KOPT-K1 (cell line): ENCODE results near the gene MICALL2.

ENCODE experiments used
- H3K27ac ChIP-seq: fragments of 200-600 bp; sonication (generic); 2 replicates; pipeline ENCODE4 v1.5.1; 2016; ENCODE audit warnings: antibody characterized with exemption, mild to moderate bottlenecking, low read depth, low read length; ENCODE audit not compliant: poor library complexity, severe bottlenecking
- H3K36me3 ChIP-seq: fragments of 200-600 bp; sonication (generic); 2 replicates; pipeline ENCODE4 v1.5.1; 2017; ENCODE audit warnings: antibody characterized with exemption, mild to moderate bottlenecking, low read length, moderate library complexity; ENCODE audit not compliant: insufficient read depth
- H3K9me3 ChIP-seq: fragments of 200-600 bp; sonication (generic); 2 replicates; pipeline ENCODE4 v1.5.1; 2017; ENCODE audit warnings: antibody characterized with exemption, low read length, mild to moderate bottlenecking; ENCODE audit not compliant: insufficient read depth, poor library complexity, severe bottlenecking

The MICALL2 gene

DNA sequence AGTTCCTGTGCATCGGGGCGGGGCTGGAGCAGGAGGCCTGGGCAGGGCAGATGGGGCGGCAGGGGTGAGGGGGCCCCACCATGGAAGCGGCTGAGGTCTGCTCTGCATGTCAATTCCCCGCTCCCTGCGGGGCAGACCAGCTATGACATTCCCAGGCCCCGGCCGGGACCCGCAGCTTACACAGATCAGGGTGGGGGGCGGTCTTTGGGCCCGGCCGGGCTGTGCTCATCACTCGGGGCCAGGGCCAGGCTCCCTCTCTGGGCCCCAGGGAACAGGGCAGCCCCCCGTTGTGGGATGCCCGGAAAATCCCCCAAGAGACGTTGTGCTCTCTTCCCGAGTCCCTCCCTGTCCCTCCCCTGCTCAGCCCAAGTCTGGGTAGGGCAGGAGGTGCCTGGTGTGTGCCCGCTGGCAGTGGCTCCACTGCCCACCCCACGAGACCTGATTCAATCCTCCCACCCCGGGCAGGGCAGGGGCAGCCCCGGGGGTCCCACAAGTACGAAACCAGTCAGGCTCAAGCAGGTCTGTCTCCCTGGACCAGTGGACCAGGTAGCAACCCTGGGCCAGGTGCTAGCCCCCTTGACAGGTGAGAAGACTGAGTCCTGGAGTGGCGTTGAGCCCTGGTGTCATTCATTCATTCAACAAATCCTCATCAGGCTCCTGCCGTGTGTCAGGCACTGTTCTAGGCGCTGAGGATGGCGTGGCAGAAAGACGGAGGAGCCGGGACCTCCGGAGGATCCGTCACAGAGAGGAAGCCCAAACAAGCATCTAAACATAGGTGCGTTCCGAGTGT is 29.0 kb downstream of the MICALL2 start:
- no peaks in the 10 kb centered on the region for H3K36me3 ChIP-seq
- no peak overlapping the region for H3K27ac ChIP-seq

DNA sequence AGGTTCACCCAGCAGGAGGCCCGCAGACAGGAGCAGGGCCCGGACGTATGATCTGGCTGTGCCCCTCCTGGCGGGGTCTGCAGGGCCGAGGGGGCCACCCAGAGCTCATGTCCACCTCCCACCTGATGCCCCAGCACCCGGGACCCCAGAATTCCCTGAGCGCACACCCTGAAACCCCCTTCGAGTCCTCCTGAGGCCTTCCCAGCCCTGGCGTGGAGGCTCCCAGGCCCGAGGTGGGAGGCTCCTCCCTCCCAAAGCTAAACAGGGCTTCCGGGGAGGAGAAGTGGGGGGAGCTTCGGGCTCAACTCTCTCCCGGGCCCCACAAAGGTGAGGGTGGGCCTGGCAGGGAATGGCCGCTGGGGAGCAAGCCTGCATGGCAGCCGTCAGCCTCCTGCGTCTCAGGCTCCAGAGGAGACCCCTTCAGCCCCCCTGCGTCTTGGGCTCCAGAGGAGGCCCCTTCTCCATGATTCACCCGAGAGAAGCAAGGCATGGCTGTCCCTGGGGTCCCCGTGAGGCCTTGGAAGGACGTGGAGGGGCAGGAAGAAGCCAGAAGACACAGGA is 30.2 kb downstream of the MICALL2 start:
- no peaks in the 10 kb centered on the region for H3K36me3 ChIP-seq
- H3K27ac ChIP-seq = no peak overlapping the region
- H3K9me3 ChIP-seq = no peaks in the 10 kb centered on the region

More for the DNA sequence above, 29.0 kb downstream of the MICALL2 start:
- H3K9me3 ChIP-seq = no peaks in the 10 kb centered on the region

DNA sequence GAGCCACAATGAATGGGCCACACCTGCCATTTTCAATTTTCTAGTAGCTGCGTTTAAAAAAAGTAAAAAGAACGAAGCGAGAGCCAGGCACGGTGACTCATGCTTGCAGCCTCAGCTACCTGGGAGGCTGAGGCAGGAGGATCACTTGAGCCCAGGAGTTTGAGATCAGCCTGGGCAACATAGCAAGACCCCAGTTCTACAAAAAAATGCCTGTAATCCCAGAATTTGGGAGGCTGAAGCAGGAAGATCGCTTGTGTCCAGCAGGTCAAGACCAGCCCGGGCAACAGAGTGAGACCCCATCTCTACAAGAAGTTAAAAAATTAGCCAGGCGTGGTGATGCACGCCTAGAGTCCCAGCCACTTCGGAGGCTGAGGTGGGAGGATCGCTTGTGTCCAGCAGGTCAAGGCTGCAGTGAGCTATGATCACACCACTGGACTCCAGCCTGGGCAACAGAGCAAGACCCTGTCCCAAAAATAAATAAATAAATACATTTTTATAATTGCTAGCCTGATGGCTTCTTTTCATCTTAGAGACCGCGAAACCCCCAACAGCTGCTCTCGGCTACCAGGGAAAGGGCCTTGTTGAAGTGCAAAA is 32.1 kb downstream of the MICALL2 start:
- H3K27ac ChIP-seq = no peak overlapping the region
- H3K36me3 ChIP-seq = no peaks in the 10 kb centered on the region
- H3K9me3 ChIP-seq = no peaks in the 10 kb centered on the region

DNA sequence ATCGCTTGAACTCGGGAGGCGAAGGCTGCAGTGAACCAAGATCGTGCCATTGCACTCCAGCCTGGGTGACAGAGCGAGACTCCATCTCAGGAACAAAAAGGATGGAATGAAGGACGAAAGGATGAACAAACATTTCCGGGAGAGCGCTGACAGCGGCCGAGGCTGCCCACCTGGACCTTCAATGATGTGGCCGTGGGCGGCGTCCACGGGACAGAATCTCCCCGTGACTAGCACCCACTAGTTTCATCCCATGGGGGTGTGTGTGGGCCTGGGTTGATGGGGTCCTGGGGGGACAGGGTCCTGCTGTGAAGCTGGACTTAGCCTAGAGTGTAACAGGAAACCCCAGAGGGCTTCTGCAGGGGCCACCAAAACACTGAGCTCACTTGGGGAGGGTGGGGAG is 32.8 kb downstream of the MICALL2 start:
- Histone ChIP-seq H3K27ac (no peak overlapping the region), H3K36me3 (no peaks in the 10 kb centered on the region), H3K9me3 (no peaks in the 10 kb centered on the region)

DNA sequence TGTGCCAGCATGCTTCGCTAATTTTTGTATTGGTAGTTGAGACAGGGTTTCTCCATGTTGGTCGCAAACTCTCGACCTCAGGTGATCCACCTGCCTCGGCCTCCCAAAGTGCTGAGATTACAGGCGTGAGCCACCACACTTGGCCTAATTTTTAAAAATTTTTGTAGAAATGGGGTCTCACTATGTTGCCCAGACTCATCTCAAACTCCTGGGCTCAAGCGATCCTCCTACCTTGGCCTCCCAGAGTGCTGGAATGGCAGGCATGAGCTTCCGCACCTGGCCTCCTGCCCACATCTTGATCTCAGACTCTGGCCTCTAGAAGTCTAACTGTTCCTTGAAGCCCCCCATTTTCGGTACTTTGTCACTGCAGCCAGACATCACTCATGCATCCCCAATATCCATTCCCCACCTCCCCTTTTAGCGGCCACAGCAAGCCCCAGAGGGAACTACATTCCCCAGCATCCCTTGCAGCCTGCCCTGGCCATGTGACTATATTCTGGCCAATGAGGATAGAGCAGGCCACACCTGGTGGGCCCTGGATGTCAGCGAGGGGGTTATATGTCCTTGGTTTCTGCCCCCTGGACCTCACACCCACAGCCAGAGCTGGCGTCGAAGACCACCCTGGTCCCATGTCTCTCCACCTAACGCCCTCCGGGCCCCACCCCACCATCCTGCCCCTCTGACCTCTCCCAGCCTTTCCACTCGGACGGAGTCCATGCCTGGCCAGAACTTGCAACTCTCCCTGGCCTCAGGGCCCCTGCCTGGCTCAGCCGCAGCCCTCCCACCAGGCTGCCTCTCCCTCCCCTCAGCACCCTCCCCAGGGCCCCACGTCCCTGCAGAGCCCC is 33.8 kb downstream of the MICALL2 start:
- Histone ChIP-seq H3K9me3 (no peaks in the 10 kb centered on the region), H3K36me3 (no peaks in the 10 kb centered on the region), H3K27ac (no peak overlapping the region)

DNA sequence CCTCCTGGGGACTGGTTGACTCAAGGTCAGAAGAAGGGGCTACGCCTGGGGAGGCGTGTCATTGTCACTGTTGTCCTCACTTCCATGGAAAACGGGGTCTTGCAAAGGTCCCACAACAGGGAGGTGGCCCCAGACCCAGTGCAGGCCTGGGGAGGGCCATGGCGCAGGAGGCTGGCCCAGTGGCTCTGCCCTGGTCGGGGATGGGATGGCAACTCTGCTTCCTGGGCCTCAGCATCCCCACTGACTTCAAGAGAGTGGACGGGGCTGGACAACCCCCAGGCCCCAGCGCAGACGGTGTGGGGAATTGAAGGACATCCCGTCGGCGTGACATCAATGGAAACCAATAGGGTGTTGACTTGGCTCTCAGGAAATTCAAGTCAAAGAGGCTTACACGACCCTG is 35.2 kb downstream of the MICALL2 start:
- Histone ChIP-seq H3K9me3 (no peaks in the 10 kb centered on the region), H3K36me3 (no peaks in the 10 kb centered on the region), H3K27ac (no peak overlapping the region)

DNA sequence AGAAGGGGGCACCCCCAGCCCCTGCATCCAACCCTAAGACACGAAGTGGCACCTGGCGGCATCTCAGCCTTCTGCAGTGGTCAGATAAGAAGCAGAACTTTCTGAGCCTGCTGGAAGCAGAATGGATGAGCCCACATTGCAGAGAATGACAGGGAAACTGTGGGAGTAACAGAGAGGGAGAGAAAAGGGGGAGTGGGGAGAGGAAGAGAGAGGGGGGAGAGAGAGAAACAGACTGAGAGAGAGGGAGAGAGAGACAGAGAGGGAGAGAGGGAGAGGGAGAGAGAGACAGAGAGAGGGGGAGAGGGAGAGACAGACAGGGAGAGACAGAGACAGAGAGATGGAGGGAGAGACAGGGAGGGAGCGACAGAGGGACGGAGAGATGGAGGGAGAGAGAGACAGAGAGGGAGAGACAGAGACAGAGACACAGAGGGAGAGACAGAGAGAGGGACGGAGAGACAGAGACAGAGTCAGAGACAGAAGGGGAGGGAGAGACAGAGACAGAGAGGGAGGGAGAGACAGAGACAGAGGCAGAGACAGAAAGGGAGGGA is 35.9 kb downstream of the MICALL2 start:
- no peak overlapping the region for H3K27ac ChIP-seq
- no peaks in the 10 kb centered on the region for H3K36me3 ChIP-seq
- H3K9me3 ChIP-seq = no peaks in the 10 kb centered on the region

DNA sequence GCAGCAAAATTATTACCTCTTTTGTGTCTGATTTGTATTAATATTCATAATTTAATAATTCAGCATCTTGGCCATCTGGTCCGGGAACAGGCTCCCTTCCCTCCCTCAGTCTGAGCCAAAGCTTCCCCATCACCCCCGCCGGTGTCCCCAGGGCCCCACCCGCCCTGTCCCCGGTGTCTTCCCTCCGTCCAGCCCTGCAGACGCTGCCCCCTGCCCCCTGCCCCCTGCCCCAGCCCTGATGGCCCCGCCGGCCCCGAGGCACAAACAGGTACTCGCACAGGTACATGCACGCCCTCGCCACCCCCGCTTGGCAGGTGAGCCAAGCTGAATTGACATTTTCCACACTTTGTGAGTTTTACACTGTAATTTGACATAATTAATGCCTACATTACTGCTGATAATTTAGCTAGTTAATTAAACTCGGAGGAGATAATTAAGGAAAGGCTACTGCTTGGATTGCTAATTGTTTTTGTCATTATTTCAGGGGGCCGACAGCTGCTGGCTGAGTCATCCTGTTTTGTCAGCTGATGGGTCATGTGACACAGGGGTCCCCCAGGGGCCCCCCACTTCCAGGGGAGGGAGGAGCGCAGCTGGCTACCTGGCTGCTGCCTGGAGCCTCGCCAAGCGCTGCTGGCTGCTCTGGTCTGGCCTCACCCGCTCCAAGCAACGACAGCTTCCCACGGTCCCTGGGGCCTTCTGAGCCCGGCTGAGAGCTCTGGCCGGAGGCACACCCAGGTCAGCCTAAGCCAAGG is 36.6 kb downstream of the MICALL2 start:
- Histone ChIP-seq H3K36me3 (no peaks in the 10 kb centered on the region), H3K9me3 (no peaks in the 10 kb centered on the region), H3K27ac (no peak overlapping the region)

DNA sequence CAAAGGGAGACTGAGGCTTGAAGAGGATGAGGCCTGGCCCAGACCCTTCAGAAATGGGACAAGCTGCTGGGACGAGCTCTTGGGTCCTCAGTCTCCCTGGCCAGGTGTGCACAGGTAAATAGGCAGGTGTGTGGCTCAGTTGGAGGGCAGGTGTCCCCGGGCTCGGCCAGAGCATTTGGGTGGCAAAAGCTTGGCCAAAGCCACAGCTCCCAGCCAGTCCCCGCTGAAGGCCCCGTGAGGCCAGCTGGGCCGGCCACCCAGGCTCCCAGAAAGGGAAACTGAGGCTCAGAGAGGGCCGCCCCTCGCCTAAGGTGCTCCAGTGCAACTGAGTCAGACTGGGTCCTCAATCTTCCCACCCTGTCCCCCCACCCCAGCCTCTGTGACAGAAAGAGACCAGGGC is 37.3 kb downstream of the MICALL2 start:
- Histone ChIP-seq H3K27ac (no peak overlapping the region), H3K36me3 (no peaks in the 10 kb centered on the region), H3K9me3 (no peaks in the 10 kb centered on the region)

DNA sequence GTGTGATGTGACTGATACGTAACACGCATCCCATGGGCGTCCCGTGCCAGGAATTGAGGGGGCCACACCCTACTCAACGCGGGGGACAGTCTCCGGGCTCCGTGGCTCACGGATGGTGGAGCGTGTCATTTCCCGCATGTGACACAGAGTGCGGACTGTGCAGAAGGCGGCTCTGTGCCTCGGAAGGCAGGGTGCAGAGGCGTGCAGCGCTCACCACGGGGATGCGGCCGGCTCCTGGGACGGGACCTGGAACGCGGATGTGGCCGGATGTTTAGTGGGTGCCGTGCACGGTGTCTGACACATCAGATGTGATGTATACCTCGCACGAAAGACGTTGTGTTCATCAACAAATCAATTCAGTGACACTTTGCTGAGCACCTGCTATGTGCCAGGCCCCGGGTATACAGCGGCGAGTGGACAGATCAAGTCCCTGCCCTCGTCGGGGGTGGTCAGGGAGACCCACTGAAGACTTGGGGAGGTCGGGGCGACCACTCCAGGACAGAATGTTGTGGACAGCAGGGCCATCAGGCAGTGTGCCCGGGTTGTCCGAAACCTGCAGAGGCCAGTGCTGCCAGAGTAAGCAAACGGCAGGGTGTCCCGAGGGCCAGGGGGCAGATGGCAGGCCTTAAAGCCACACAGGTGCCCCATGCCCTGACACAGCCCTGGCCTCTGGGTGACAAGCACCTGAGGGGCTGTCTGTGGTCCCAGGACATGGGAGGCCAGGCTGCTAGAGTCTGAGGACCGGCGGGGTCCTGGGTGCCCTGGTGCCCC is 38.1 kb downstream of the MICALL2 start:
- H3K27ac ChIP-seq = no peak overlapping the region
- H3K9me3 ChIP-seq = no peaks in the 10 kb centered on the region
- no peaks in the 10 kb centered on the region for H3K36me3 ChIP-seq

DNA sequence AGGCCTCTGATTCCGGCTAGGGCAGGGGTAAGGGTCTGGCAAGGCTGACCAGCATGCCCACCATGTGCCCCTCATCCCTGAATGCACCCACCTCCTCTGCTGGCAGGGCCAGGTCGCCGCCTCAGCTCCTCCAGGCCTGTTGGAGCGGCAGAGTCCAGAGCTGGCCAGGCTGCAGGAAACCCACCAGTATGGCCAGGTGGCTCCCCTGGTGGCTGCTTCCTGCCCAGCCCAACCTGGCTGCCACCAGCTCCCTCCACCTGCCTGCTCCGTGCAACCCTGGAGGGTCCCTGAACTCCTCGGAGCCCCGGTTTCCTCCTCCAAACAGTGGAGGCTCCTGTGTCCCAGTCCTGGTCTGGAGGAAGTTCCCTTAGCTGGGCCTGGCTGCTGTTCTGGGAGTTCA is 39.6 kb downstream of the MICALL2 start:
- Histone ChIP-seq H3K36me3 (no peaks in the 10 kb centered on the region), H3K27ac (no peak overlapping the region), H3K9me3 (no peaks in the 10 kb centered on the region)

DNA sequence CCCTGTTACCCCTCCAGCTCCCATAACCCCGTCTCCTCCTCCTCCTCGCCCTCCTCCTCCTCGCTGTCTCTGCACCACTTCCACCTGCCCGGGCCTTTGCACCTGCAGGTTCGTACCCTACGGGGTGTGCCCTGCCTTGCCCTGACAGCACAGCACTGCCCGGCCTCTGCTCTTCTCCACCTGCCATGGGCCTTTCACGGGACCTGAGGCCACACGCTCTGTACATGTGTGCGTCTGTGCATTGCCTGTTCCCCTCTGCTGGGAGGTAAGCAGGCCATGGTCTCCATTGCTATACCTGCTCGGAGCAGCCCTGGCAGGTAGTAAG is 40.0 kb downstream of the MICALL2 start:
- H3K36me3 ChIP-seq = no peaks in the 10 kb centered on the region
- H3K9me3 ChIP-seq = no peaks in the 10 kb centered on the region
- H3K27ac ChIP-seq = no peak overlapping the region

DNA sequence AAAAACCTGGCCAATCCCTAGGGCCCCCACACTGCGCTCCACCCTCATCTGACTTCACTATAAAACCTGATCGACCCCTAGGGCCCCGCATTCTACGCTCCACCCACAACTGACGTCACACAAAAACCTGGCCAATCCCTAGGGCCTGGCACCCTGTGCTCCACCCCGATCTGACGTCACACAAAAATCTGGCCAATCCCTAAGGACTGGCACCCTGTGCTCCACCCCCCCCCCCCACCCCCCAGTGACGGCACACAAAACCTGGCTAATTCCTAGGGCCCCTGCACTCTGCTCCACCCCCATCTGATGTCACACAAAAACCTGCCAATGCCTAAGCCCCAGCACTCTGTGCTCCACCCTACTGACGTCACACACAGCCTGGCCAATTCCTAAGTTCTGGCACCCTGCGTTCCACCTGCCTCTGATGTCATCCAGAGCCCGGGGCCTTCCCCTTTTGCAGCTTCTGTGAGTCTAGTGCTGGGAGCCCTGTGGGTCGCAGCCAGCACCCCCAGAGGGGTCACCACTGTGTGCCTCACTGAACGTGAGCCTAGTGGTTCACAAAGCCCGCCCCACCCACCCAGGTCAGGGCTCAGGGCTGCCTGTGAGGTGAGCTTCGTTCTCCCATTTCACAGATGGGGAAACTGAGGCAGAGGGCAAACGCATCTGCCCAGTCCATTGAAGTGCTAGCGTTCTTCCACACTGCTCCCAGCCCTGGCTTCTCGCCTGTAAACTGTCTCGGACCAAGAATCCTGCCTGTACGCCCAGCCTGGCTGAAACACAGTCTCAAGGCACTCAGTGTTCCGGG is 40.6 kb downstream of the MICALL2 start:
- Histone ChIP-seq H3K36me3 (no peaks in the 10 kb centered on the region), H3K27ac (no peak overlapping the region), H3K9me3 (no peaks in the 10 kb centered on the region)
